Measurements from ENCODE around the gene PIGN. TPM values are rescaled to one million over a fixed set of nuclear protein-coding genes. Genes with fewer than 3 reads are reported as not detected.
A peak's percentile ranks its signal among the peaks of the same experiment; 100 is the strongest.
"Not testable (repeated sequence)": the region's sequence is repeated elsewhere in the genome, so short reads cannot be mapped to it uniquely, and the experiment has no call there.

The PIGN gene
- total RNA-seq, 1 donor from 2014 or later = 37.1 TPM

- no peak for ATAC-seq
Observed at GRCh38 chr18:62177271-62177670, 9.6 kb downstream of the PIGN start.

GRCh38 chr18:62175521-62175920, 11.3 kb downstream of the PIGN start:
- no peak for ATAC-seq

- no peak for ATAC-seq
Observed at GRCh38 chr18:62172298-62172697, 14.6 kb downstream of the PIGN start.

- no peak for ATAC-seq
Observed at GRCh38 chr18:62170857-62171256, 16.0 kb downstream of the PIGN start.

- ATAC-seq = not testable (repeated sequence)
Observed at GRCh38 chr18:62166524-62166923, 20.3 kb downstream of the PIGN start.

- ATAC-seq = peak; percentile 55
Observed at GRCh38 chr18:62165583-62165982, 21.3 kb downstream of the PIGN start.

- ATAC-seq = no peak
Observed at GRCh38 chr18:62164855-62165487, 21.9 kb downstream of the PIGN start.

GRCh38 chr18:62164310-62164709, 22.5 kb downstream of the PIGN start:
- no peak for ATAC-seq

- no peak for ATAC-seq
Observed at GRCh38 chr18:62157843-62158242, 29.0 kb downstream of the PIGN start.

GRCh38 chr18:62152844-62153243, 34.0 kb downstream of the PIGN start:
- no peak for ATAC-seq

GRCh38 chr18:62151068-62151771, 35.6 kb downstream of the PIGN start:
- ATAC-seq = no peak

GRCh38 chr18:62144338-62144737, 42.5 kb downstream of the PIGN start:
- ATAC-seq = no peak

- ATAC-seq = no peak
Observed at GRCh38 chr18:62140259-62140658, 46.6 kb downstream of the PIGN start.

- ATAC-seq = no peak
Observed at GRCh38 chr18:62138461-62139235, 48.2 kb downstream of the PIGN start.

- ATAC-seq = peak; percentile 53
Observed at GRCh38 chr18:62131301-62131909, 55.5 kb downstream of the PIGN start.

- ATAC-seq = no peak
Observed at GRCh38 chr18:62128157-62128556, 58.7 kb downstream of the PIGN start.

GRCh38 chr18:62126737-62127136, 60.1 kb downstream of the PIGN start:
- no peak for ATAC-seq

GRCh38 chr18:62125702-62126101, 61.2 kb downstream of the PIGN start:
- no peak for ATAC-seq

GRCh38 chr18:62122330-62122729, 64.5 kb downstream of the PIGN start:
- ATAC-seq = no peak

GRCh38 chr18:62119884-62120283, 67.0 kb downstream of the PIGN start:
- no peak for ATAC-seq

GRCh38 chr18:62118328-62118727, 68.5 kb downstream of the PIGN start:
- no peak for ATAC-seq

- no peak for ATAC-seq
Observed at GRCh38 chr18:62109676-62110075, 77.2 kb downstream of the PIGN start.

- ATAC-seq = no peak
Observed at GRCh38 chr18:62107881-62108280, 79.0 kb downstream of the PIGN start.

Data from esophagus mucosa (tissue), 1 donor.